IPS-18a (cell line): ENCODE measurements around the gene PRKAG2.
A peak's percentile ranks its signal among the peaks of the same experiment; 100 is the strongest.
"Not testable (repeated sequence)": the region's sequence is repeated elsewhere in the genome, so short reads cannot be mapped to it uniquely, and the experiment has no call there.

Experiments used
- H3K27ac ChIP-seq: one replicate; pipeline ENCODE4 v1.5.1; 2013; ENCODE audit warnings: low read length
- H3K27me3 ChIP-seq: one replicate; pipeline ENCODE4 v1.6.1; 2013; ENCODE audit warnings: mild to moderate bottlenecking, low read length; ENCODE audit not compliant: control insufficient read depth, insufficient read depth
- H3K36me3 ChIP-seq: one replicate; pipeline ENCODE4 v1.6.1; 2013; ENCODE audit warnings: low read depth, low read length; ENCODE audit not compliant: control insufficient read depth
- H3K4me1 ChIP-seq: one replicate; pipeline ENCODE4 v1.6.1; 2013; ENCODE audit warnings: low read depth, low read length; ENCODE audit not compliant: control insufficient read depth
- H3K4me3 ChIP-seq: one replicate; pipeline ENCODE4 v1.5.1; 2013; ENCODE audit warnings: low read length
- H3K9ac ChIP-seq: one replicate; pipeline ENCODE4 v1.6.1; 2013; ENCODE audit warnings: mild to moderate bottlenecking, low read length, moderate library complexity
- H3K9me3 ChIP-seq: one replicate; pipeline ENCODE4 v1.6.1; 2013; ENCODE audit warnings: low read depth, low read length; ENCODE audit not compliant: control insufficient read depth

The PRKAG2 gene

GRCh38 chr7:151519765-151520418 is 357.0 kb downstream of the PRKAG2 start, which contains the start of gene RHEB:
TSS of gene RHEB (minus strand) at chr7:151519895. CDS start at chr7:151519511, 384 bp downstream.
- H3K27me3 ChIP-seq: no peaks in the 10 kb centered on the region
- H3K9me3 ChIP-seq: no peaks in the 10 kb centered on the region
- peak within 1 kb of the TSS; percentile 32 for H3K27ac ChIP-seq
- peaks cover 4% of the 10 kb centered on the region for H3K4me1 ChIP-seq
- peak within 1 kb of the TSS; percentile 82 for H3K9ac ChIP-seq
- H3K36me3 ChIP-seq: no peaks in the 10 kb centered on the region
- peak within 1 kb of the TSS; percentile 82 for H3K4me3 ChIP-seq

GRCh38 chr7:151518947-151519764 is 357.8 kb downstream of the PRKAG2 start:
- peak overlapping the region; percentile 82 for H3K9ac ChIP-seq
- H3K9me3 ChIP-seq, H3K27me3 ChIP-seq, H3K36me3 ChIP-seq, H3K4me1 ChIP-seq: not testable (repeated sequence)
- H3K4me3 ChIP-seq: peak overlapping the region; percentile 82
- H3K27ac ChIP-seq: peak overlapping the region; percentile 32

GRCh38 chr7:151518105-151518946 is 358.6 kb downstream of the PRKAG2 start:
- H3K27me3 ChIP-seq: no peaks in the 10 kb centered on the region
- H3K27ac ChIP-seq: peak overlapping the region; percentile 32
- no peaks in the 10 kb centered on the region for H3K36me3 ChIP-seq
- peak overlapping the region; percentile 82 for H3K9ac ChIP-seq
- peaks cover 4% of the 10 kb centered on the region for H3K4me1 ChIP-seq
- no peaks in the 10 kb centered on the region for H3K9me3 ChIP-seq
- peak overlapping the region; percentile 82 for H3K4me3 ChIP-seq

GRCh38 chr7:151517601-151518104 is 359.3 kb downstream of the PRKAG2 start:
- Histone ChIP-seq H3K4me1 (peaks cover 4% of the 10 kb centered on the region), H3K27me3 (no peaks in the 10 kb centered on the region), H3K9ac (peak overlapping the region; percentile 10), H3K9me3 (no peaks in the 10 kb centered on the region), H3K36me3 (no peaks in the 10 kb centered on the region), H3K27ac (no peak overlapping the region), H3K4me3 (peak overlapping the region; percentile 82)

GRCh38 chr7:151515276-151515565 is 361.7 kb downstream of the PRKAG2 start:
- Histone ChIP-seq H3K36me3 (no peaks in the 10 kb centered on the region), H3K4me1 (peaks cover 4% of the 10 kb centered on the region), H3K9ac (no peak overlapping the region), H3K27me3 (no peaks in the 10 kb centered on the region), H3K9me3 (no peaks in the 10 kb centered on the region), H3K4me3 (no peak overlapping the region), H3K27ac (no peak overlapping the region)

- Histone ChIP-seq H3K4me1 (peaks cover 4% of the 10 kb centered on the region), H3K27ac (no peak overlapping the region), H3K9ac (no peak overlapping the region)
Observed at GRCh38 chr7:151514461-151515275, 362.2 kb downstream of the PRKAG2 start.

GRCh38 chr7:151513133-151513532 is 363.8 kb downstream of the PRKAG2 start:
- Histone ChIP-seq H3K9ac (no peak overlapping the region), H3K36me3 (no peaks in the 10 kb centered on the region), H3K4me3 (no peak overlapping the region), H3K27me3 (no peaks in the 10 kb centered on the region), H3K9me3 (no peaks in the 10 kb centered on the region), H3K27ac (no peak overlapping the region), H3K4me1 (peaks cover 7% of the 10 kb centered on the region)

More at GRCh38 chr7:151514461-151515275, 362.2 kb downstream of the PRKAG2 start:
- H3K27me3 ChIP-seq: no peaks in the 10 kb centered on the region
- no peaks in the 10 kb centered on the region for H3K36me3 ChIP-seq
- no peak overlapping the region for H3K4me3 ChIP-seq
- no peaks in the 10 kb centered on the region for H3K9me3 ChIP-seq

GRCh38 chr7:151512353-151512752 is 364.6 kb downstream of the PRKAG2 start:
- H3K27me3 ChIP-seq: no peaks in the 10 kb centered on the region
- H3K36me3 ChIP-seq: no peaks in the 10 kb centered on the region
- H3K27ac ChIP-seq: no peak overlapping the region
- H3K9ac ChIP-seq: no peak overlapping the region
- peaks cover 11% of the 10 kb centered on the region for H3K4me1 ChIP-seq
- H3K4me3 ChIP-seq: no peak overlapping the region
- no peaks in the 10 kb centered on the region for H3K9me3 ChIP-seq

- Histone ChIP-seq H3K4me1 (peaks cover 15% of the 10 kb centered on the region), H3K36me3 (no peaks in the 10 kb centered on the region), H3K9ac (no peak overlapping the region), H3K9me3 (no peaks in the 10 kb centered on the region), H3K27me3 (no peaks in the 10 kb centered on the region), H3K4me3 (no peak overlapping the region), H3K27ac (no peak overlapping the region)
Observed at GRCh38 chr7:151511946-151512345, 365.0 kb downstream of the PRKAG2 start.

- Histone ChIP-seq H3K36me3 (no peaks in the 10 kb centered on the region), H3K9me3 (no peaks in the 10 kb centered on the region), H3K27me3 (no peaks in the 10 kb centered on the region), H3K9ac (no peak overlapping the region), H3K4me3 (no peak overlapping the region), H3K27ac (no peak overlapping the region), H3K4me1 (peaks cover 19% of the 10 kb centered on the region)
Observed at GRCh38 chr7:151511270-151511669, 365.6 kb downstream of the PRKAG2 start.
